NK-92 treated with Interleukin-12 subunit alpha and Interleukin-12 subunit beta, amount 100 ng/mL, for 24 hours (cell line): Measurements from ENCODE around the gene TEX11.

ENCODE experiments used
- DNase-seq: peaks from one replicate; lab custom pipeline; 2025; lab: John Stamatoyannopoulos, UW

Gene TEX11

DNA sequence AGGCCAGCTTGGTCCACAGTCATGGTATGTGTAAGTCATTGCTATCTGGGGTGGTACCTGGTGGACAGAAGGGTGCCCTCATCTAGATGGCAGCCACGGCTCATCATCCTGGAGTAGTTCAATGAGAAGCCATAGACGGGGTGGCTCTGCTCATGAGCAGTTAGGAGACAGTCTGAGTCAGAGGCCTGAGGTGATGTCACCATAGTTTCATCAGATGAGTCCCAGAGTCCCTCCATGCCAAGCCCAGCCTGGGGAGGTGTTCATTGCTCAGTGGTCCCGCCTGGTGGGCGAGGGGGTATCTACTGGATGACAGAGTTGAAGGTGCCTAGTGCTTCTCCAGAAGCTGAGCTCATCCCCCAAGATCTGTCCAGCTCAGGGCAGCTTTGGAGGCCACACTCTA lies 414.1 kb downstream of the TEX11 start:
- no peak for DNase-seq

DNA sequence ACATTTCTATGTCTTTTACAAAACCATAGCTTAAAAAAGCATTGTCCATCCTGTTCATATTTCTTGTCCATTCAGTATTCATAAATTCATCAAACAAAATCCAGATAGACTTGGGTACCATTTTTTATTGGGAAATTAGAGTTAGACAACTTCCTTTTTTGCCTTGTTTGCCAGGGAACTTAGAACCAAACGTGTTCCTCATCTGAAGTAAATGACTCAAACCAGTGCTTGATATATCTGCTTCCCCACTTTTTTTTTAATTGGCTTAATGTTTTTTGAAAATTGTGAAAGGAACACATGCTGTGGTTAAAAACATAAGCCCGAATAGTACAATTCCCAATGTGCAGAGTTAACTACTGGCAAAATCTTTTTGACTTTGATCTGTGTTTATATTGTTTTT lies 419.7 kb downstream of the TEX11 start:
- no peak for DNase-seq

DNA sequence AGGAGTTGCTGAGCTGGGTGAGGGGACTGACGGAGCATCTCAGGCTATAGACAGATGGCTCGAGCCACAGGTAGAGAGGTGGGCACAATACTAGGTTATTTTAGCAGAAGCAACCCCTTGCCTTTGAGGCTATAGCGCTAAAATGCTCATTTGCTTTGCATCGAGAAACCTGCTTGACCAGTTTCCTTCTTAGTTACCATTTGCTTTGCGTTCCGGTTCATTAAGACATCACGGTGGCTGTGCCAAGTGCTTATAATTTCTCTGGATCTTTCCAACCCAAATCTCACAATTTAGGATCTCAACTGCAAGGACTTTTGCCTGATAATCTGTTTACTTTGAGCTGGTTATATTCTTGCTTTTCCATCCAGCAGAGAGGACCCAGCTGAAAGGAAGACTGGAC lies 423.0 kb downstream of the TEX11 start:
- no peak for DNase-seq

DNA sequence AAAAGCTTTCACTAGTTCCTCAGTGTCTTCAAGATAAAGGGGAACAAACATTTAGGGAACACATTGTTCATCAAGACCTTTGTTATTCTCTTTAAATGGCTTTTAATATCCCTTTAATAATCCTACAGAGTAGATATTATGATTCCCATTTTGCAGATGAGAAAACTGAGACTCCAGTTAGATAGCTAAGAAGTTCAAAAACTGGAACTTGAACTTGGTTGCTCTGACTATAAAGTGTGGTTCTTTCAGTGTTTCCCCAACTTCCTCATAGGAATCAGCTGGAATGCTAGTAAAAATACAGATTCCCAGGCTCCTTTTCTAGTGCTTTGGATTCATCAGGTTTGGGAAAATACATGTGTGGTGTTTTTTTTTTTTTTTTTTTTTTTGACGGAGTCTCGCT lies 426.2 kb downstream of the TEX11 start:
- DNase-seq = no peak

DNA sequence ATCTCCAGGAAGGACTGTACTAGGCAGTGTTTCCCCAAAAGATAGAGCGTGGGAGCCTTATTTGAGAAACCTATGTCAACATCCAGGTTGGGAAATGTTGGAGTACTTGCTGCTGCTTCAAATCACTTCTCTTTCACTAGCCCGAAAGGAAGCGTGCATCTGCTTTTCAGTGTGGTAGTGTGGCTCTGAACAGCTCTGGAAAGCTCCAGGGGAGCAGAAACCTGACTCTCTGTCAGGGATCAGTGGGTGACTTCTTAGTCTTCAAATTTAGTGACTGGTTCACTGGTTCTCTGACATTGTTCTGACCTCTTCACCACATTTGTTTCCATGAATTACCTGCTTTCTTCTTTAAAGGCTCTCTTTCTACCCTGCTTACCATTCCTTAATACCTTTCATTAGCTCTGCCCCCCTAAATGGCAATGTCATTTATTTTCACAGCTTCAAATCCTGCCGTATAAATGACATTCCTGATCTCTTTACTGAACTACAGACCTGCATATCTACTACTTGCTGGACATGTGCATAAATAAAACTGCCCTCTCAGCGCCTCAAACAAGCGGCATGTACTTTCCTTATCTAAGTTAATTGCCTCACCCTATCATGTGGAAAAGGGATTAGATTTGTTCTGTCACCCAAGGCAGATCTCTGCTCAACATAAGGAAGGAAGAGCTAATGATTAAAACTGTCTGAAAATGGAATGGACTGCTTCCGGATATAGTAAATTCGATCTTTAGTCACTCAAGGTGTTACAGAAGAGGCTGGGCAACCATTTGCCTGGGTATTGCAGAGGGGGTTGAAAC lies 426.8 kb downstream of the TEX11 start:
- DNase-seq = no peak

DNA sequence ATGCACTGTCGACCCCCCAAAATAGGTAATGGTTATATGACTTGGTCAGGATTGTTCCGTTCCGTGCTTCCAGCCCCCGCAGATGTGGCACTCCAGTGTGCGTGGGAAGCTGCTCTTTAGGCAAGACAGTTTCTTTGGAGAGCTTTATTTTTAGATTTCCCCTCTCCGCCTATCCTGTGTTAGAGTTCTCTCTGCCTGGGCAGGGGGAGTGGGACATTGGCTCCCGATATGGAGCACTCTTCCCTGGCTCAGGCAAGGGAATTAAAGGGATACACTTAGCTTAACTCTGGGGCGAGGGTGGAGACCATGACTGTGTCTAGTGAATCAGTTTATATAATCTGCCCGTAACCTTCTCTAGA lies 427.9 kb downstream of the TEX11 start:
- DNase-seq = no peak

DNA sequence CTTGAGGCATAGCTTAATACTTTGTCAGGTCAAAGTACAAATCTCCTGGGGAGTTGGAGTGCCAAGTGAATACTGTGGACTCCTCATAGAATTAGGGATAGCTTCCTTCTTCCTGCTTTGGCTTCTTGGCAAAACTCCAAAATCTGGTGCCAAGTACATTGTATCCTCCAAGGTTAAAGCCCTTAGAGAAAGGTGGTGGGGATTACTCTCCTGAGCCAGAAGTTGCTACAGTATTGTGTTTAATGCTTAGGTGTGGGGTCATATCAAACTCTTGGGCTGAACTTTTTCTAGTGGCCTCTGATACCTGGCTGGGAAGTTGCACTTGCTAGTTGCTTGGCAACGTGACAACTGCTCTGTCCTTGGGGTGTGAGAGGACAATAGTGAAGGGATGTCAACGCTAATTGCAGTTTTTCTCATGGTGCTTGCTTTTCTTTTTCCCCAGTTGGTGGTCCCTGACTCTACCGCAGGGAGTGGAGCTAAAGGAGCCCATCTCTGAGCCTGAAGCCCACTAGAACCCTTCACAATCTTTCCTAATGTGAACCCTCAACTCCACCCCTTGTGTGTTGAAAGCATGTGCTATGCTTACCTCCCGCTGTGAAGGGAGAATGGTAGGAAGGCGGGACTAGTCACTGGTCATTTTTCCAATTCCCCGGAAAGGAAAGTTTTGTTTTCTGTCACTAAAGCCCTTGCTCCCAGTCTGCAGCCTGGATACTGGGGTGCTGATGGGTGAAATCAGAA lies 428.4 kb downstream of the TEX11 start:
- no peak for DNase-seq

DNA sequence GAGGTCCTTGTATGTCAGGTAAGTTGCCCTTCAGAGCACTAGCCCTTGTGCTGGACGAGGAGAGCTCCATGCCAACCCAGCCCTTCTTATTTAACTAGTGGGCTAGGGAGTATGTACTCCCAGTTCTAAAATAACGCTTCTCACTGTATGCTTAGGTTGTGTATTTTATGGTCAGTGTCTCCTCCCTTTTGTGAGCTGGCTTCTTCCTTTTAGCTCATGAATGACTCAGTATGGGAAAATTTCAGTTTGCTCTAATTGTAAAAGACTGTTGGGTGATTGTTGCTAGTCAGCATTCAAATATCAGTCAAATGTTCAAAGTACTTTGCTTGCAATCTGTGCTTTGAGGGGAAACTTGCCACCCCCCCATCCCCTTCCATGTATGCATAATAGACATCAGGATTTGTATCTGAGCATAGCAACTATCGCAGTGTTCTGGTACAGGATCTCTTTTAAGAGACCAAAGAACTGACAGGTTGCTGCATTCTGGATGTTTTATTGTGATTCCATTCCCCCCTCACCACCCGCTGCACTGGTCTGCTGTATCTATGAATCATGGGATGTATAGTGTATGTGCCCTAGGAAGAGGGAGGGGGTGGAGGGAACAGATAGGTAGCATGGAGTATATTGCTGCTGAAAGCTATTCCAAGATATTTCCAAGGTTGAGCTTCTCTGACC lies 429.1 kb downstream of the TEX11 start:
- no peak for DNase-seq
